ENCODE measurements around the gene ABR.
"Not testable (repeated sequence)": the region's sequence is repeated elsewhere in the genome, so short reads cannot be mapped to it uniquely, and the experiment has no call there.

ABR gene

GRCh38 chr17:1097972-1098744 lies 81.6 kb downstream of the ABR start:
- DNase-seq: not testable (repeated sequence)

DNA sequence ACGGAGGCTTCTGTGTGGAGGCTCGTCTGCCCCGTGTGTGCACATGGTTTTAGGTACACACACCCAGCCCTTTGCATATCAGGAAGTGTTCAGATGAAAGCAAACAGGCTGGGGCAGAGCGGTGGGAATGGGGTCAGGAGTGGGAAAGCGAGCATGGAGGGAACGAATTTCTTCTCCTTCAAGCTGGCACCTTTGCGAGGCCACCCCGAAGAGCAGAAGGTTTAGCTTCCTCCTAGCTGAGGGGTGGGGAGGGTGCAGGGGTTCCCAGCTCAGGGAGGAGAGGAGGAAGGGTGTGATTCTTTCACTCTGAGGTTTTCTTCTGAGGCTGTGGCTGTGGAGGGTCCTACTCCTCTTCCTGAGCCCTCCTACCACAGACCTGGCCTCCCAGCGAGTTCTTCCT lies 83.6 kb downstream of the ABR start:
- DNase-seq: no peak

DNA sequence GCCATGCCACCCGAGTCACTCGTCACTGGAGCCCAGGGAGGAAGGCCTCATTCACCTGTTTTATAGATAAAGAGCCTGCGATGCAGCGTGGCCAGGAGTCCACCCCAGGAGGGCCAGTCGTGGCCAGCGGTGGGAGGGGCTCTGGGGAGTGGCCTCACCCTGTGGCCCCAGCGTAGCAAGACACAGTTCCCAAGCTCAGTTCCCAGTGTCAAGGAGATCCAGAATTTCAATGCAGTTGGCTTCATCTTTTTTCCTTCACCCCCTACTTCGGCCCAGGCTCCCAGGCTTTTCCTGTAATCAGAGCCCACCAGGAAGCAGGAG lies 84.0 kb downstream of the ABR start:
- no peak for DNase-seq

DNA sequence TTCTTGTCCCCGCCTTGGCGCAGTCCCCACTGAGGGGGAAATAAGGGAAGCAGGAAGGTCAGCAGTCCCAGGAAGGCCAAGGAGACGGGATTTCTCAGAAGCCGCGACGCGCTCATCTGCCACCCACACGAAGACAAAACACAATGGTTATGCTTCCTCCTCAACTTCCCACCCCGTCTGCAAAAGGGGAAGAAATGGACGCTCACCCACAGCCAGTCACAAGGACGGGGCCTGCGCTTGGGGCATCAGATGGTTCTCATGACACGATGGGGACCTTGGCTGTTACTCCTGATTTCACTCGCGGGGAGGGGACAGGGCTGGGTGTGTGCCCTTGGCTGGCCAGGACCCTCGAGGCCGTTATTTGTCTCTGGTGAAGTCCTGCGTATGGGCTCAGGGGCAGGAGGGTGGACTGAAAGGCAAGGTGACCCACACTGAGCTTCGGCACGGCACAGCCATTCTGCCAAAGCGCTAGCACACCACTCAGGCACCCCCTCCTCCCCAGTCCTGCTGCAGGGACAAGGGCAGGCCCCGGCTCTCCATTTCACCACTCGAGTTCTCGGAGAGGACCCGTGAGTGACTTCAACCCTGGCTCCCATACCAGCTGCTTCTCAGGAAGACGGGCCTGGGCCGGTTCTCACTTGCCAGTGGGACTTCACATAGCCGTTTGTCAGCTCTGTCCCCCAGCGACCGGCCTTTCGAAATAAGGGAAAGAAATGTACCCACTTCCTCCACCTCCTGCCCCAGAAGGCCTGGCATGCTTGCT lies 84.5 kb downstream of the ABR start:
- DNase-seq: peak in 11 of 56 donors; percentile 27 to 61 (median 34)

GRCh38 chr17:1094591-1094990 lies 85.2 kb downstream of the ABR start:
- no peak for DNase-seq

DNA sequence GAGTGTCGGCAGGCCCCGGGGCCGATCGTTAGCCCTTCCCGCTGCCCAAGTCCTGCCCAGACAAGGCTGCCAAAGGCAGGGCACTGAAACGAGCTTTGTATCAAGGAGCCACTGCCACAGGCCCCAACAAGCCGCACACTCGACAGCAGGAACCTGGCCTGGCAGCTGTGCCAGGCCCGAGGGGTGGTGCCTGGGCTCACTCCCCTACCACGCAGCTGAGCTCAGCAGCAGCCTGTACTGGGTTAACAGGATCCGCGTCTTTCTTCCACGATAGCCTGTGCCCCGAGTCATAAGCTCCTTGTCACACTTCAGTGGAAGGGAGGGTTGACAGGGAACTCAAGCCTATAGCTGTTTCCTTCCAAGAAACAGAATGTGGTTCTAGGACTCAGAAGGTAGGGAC lies 87.9 kb downstream of the ABR start:
- no peak for DNase-seq

DNA sequence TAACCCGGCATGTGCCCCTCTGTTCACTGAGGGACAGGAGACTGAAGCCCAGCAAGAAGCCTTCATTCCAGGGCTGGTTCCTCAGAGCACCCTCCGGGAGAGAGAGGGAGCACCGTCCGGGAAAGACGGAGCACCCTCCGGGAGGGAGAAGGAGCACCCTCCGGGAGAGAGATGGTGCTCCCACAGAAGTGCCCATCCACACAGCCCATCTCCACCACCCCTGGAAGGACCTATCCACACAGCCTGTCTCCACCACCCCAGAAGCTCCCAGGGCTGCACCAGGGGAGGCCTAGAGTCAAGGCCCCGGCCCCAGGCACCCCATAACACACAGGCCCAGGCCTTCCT lies 88.6 kb downstream of the ABR start:
- DNase-seq: no peak

- no peak for DNase-seq
These were observed 89.2 kb downstream of the ABR start for GRCh38 chr17:1090465-1091189.

GRCh38 chr17:1089915-1090314 lies 89.9 kb downstream of the ABR start:
- peak in 35 of 56 donors; percentile 6 to 74 (median 41) for DNase-seq

GRCh38 chr17:1087381-1088241 lies 92.2 kb downstream of the ABR start:
- peak in 39 of 56 donors; percentile 13 to 77 (median 53) for DNase-seq

DNA sequence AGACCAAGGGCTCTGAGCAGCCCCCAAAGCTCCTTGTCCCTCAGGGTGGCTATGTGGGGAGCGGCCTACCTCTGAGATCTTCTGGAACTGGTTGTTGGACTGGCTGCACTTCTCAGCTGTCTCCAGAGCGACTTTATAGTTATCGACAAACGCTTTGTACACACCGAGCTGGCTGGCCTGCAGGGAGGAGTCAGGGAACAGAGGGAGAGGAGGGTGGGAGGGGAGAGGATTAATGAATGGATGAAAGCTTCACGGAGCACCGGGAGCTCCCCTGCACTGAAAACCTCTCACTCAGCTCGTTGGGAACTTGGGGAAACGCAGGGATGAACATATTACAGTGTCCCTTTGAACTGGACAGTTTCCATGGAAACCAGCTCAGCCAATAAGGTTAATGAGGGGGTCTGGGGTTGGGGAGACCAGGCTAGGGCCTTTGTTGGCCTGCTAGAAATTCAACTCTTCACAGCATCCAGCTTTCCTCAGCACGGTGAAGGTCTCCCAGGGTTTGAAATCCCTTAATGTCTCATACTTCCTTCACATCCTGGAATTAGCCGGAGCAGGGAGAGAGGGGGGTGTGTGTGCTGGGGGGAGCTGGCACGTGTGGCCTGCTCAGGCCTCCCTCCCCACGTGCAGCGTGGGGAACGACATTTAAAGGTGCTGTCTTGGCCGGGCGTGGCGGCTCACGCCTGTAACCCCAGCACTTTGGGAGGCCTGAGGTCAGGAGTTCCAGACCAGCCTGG lies 96.2 kb downstream of the ABR start:
- no peak for DNase-seq

DNA sequence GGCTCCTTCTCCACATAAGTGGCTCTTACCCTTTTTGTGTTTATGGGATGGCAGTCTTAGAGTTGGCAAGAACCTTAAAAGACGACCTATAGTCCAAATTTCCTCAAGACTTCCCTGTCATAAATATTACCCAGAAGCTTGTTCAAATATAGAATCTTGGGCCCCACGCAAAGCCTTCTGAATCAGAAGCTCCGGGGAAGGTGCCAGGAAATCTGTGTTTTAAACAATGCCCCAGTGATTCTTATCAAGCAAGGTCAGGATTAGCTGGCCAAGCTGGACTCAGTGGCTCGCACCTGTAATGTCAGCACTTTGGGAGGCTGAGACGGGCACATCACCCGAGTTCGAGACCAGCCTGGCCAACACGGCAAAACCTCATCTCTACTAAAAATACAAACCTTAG lies 97.2 kb downstream of the ABR start:
- DNase-seq: no peak

GRCh38 chr17:1078831-1079561 lies 100.8 kb downstream of the ABR start:
- DNase-seq: peak in 25 of 56 donors; percentile 14 to 60 (median 34)

DNA sequence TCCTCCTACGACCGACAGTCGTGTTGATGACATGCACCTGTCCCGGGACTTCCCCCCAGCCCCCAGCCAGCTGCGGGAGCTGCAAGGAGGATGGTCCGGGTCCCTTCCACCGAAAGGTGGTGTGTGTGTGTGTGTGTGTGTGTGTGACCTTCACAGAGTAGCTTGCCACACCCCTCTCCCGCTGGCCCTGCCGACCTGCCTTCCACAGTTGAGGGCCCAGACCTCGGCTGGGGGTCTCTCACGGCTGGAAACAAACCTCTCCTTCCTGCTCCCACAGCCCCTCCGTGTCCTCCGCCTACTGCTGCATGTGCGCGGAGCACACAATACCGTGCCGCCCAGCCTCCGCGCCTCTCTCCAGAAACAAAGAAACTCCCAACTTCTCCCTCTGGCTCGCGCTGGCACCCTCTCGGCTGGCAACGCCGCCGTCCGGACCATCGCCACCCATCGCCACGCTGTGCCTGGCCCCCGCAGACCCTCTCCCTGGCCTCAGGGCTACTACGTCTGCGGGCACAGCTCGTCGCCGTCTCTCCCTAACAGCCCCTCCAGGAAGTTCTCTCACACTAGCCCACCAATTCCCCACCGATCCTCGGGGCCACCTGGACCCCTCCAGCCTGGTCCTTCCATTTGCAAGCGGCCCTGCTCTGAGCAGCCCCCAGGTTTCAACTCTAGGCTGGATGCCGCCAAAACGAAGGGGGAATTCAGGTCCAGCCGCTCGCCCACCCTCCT lies 101.6 kb downstream of the ABR start:
- no peak for DNase-seq

- DNase-seq: no peak
These were observed 102.2 kb downstream of the ABR start for GRCh38 chr17:1077581-1077985.

- DNase-seq: no peak
These were observed 102.8 kb downstream of the ABR start for GRCh38 chr17:1076982-1077302.

- DNase-seq: no peak
These were observed 103.3 kb downstream of the ABR start for GRCh38 chr17:1076299-1076981.

DNA sequence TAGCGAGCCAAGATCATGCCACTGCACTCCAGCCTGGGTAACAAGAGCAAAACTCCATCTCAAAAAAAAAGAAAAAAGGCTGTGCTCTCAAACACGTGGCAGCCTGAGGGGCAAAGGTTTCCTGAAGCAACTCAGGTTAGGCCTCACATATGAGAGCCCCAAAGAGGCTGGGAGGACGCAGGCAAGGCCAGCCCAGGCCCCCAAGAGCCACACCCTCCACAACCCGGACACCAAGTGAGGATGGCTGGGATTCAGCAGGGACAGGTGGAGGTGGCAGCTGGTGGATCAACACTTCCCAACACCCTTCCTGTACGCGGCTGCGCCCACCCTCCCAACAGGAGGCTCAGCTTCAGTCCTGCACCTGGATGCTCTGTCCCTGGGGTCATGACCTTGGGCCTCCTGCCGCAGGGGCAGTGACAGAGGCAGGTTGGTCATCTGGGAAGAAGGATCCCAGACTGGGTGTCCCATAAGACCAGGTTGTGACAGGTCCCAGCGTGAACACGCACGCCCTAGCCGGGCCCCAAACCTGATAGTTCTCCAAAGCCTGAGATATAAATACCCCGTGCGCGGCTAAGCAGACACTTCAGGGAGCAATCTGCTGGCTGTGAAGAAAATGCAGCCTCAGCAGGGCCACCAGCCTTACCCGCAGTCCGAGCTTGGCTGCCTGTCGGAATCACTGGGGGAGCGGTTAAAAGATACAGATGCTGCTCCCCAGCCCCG lies 104.7 kb downstream of the ABR start:
- peak in 5 of 56 donors; percentile 15 to 41 (median 23) for DNase-seq
